ENCODE measurements around the gene RGSL1. TPM values are rescaled to one million over a fixed set of nuclear protein-coding genes. Genes with fewer than 3 reads are reported as not detected.

Gene RGSL1
- total and polyA plus RNA-seq, 9 of the 15 experiments (the other 6 are each of a cell fraction or from before 2014, with no cell fraction given): 0.03 TPM; not detected in 8

GRCh38 chr1:182604175-182605164 lies 154.5 kb downstream of the RGSL1 start, which contains the start of gene RGS16 (continued):
- no peak for TF ChIP-seq ZNF143 (CRISPR knock-in tag; IDR thresholded peaks at IDR 0.05)
- TF ChIP-seq, protein P1, sequence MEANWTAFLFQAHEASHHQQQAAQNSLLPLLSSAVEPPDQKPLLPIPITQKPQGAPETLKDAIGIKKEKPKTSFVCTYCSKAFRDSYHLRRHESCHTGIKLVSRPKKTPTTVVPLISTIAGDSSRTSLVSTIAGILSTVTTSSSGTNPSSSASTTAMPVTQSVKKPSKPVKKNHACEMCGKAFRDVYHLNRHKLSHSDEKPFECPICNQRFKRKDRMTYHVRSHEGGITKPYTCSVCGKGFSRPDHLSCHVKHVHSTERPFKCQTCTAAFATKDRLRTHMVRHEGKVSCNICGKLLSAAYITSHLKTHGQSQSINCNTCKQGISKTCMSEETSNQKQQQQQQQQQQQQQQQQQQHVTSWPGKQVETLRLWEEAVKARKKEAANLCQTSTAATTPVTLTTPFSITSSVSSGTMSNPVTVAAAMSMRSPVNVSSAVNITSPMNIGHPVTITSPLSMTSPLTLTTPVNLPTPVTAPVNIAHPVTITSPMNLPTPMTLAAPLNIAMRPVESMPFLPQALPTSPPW (CRISPR knock-in tag; IDR thresholded peaks at IDR 0.05): peak; percentile 84
- TF ChIP-seq NUFIP1 (IDR thresholded peaks at IDR 0.05; ENCODE audit: partially characterized antibody): no peak
- no peak; the same call in 1 of the 2 replicates for TF ChIP-seq DMBX1 (CRISPR knock-in tag; IDR thresholded peaks at IDR 0.05; ENCODE audit: borderline replicate concordance)
- TF ChIP-seq ZFP1 (CRISPR knock-in tag; IDR thresholded peaks at IDR 0.05): no peak
- 0 out of 2 replicates have a peak, but pooled peaks have one; percentile 26 for TF ChIP-seq ATF2 (CRISPR knock-in tag; IDR thresholded peaks at IDR 0.05)
- TF ChIP-seq ZNF24 (IDR thresholded peaks at IDR 0.05): no peak
- no peak for TF ChIP-seq RAD51 (IDR thresholded peaks at IDR 0.05; ENCODE audit: borderline replicate concordance, low read depth)
- no peak for TF ChIP-seq ZBTB7A (IDR thresholded peaks at IDR 0.05; ENCODE audit: borderline replicate concordance, control insufficient read depth, low read depth, low read length)
- no peak for TF ChIP-seq MECOM (CRISPR knock-in tag; IDR thresholded peaks at IDR 0.05)
- TF ChIP-seq ZNF140 (CRISPR knock-in tag; IDR thresholded peaks at IDR 0.05): no peak
- TF ChIP-seq HNRNPUL1 (IDR thresholded peaks at IDR 0.05; ENCODE audit: low read length): no peak
- TF ChIP-seq, protein P2, sequence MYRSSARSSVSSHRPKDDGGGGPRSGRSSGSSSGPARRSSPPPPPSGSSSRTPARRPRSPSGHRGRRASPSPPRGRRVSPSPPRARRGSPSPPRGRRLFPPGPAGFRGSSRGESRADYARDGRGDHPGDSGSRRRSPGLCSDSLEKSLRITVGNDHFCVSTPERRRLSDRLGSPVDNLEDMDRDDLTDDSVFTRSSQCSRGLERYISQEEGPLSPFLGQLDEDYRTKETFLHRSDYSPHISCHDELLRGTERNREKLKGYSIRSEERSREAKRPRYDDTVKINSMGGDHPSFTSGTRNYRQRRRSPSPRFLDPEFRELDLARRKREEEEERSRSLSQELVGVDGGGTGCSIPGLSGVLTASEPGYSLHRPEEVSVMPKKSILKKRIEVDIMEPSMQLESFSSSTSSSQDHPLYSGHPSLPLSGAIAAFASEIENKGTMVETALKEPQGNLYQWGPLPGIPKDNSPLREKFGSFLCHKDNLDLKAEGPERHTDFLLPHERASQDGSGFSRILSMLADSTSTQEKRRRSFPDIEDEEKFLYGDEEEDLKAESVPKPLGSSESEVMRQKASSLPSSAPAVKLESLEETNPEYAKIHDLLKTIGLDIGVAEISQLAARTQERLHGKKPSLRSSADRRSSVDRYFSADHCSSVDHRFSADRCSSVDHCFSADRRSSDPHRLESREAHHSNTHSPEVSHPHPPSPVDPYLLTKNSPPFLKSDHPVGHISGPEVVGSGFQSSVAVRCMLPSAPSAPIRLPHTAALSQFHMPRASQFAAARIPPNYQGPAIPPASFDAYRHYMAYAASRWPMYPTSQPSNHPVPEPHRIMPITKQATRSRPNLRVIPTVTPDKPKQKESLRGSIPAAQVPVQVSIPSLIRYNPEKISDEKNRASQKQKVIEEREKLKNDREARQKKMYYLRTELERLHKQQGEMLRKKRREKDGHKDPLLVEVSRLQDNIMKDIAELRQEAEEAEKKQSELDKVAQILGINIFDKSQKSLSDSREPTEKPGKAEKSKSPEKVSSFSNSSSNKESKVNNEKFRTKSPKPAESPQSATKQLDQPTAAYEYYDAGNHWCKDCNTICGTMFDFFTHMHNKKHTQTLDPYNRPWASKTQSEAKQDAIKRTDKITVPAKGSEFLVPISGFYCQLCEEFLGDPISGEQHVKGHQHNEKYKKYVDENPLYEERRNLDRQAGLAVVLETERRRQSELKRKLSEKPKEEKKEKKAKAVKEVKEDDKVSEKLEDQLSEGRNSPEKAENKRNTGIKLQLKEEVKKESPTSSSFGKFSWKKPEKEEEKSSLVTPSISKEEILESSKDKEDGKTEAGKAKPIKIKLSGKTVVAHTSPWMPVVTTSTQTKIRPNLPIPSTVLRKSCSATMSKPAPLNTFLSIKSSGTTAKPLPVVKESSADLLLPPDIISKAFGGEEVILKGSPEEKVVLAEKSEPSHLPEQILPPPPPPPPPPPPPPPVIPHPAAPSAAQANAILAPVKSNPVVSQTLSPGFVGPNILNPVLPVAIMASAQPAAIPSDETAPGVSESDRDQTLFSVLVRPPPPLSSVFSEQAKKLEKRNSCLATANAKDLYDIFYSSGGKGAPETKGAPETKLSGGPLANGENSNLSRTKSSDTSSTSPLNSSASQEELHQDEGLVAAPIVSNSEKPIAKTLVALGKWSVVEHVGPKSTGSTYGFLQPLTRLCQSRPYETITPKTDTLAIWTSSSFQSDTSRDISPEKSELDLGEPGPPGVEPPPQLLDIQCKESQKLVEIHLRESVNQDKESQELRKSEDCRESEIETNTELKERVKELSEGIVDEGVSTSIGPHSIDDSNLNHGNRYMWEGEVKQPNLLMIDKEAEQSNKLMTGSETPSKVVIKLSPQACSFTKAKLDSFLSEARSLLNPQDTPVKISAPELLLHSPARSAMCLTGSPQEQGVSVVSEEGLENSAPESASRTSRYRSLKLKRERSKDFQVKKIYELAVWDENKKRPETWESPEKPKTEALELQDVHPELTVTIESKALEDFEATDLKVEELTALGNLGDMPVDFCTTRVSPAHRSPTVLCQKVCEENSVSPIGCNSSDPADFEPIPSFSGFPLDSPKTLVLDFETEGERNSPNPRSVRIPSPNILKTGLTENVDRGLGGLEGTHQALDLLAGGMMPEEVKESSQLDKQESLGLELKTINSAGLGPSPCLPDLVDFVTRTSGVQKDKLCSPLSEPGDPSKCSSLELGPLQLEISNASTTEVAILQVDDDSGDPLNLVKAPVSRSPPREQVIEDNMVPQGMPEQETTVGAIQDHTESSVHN (IDR thresholded peaks at IDR 0.05; ENCODE audit: borderline replicate concordance in 1 of 2, low read depth in 1 of 2): no peak
- TF ChIP-seq SMC3 (conservative IDR thresholded peaks at IDR 0.05; ENCODE audit: insufficient read depth, low read depth, low read length): no peak
- TF ChIP-seq NFRKB (IDR thresholded peaks at IDR 0.05; ENCODE audit: low read depth): no peak
